ENCODE data around the gene MPPED1. TPM values are rescaled to one million over a fixed set of nuclear protein-coding genes. Genes with fewer than 3 reads are reported as not detected.

Gene MPPED1
- total RNA-seq, 1 experiment from 2014 or later: 0.28 TPM

- H3T11ph ChIP-seq (ENCODE audit: low read length): no peak overlapping the region
- H3K4me1 Mint-ChIP-seq: no peaks in the 10 kb centered on the region
- no peak overlapping the region for H2BK120ac ChIP-seq (ENCODE audit: low read depth, low read length, poor library complexity, severe bottlenecking)
- H3K9me3 ChIP-seq (ENCODE audit: control insufficient read depth, low read depth, low read length): no peaks in the 10 kb centered on the region
- H2AK5ac ChIP-seq (ENCODE audit: insufficient read length, low read length): no peak overlapping the region
- no peak overlapping the region for H3K9ac ChIP-seq (ENCODE audit: extremely low read depth, insufficient read length, low read length)
- H2BK12ac ChIP-seq (ENCODE audit: insufficient read length, low read depth, low read length): no peak overlapping the region
- H3K14ac ChIP-seq (ENCODE audit: insufficient read depth, low read length): no peak overlapping the region
- H3K27ac Mint-ChIP-seq: no peak overlapping the region
- H3K27me3 Mint-ChIP-seq (ENCODE audit: low read depth): peaks cover 11% of the 10 kb centered on the region
- H3K4me3 Mint-ChIP-seq: no peak overlapping the region
- no peak overlapping the region for H3K56ac ChIP-seq (ENCODE audit: insufficient read length, low read depth, low read length)
- no peak overlapping the region for H3K4ac ChIP-seq (ENCODE audit: low read depth, low read length)
- no peak for TF ChIP-seq CTCF (conservative IDR thresholded peaks at IDR 0.05)
- H3K79me2 ChIP-seq (ENCODE audit: insufficient read depth, low read length): no peaks in the 10 kb centered on the region
- no peak overlapping the region for H3K4me2 ChIP-seq (ENCODE audit: insufficient read depth, insufficient read length, low read length)
- H3K9me3 Mint-ChIP-seq: peaks cover 15 to 31% of the 10 kb centered on the region in 2 experiments
- peaks cover 2 to 16% (median 2%) of the 10 kb centered on the region in 3 experiments; a peak in 2 of 7 replicates for H3K36me3 Mint-ChIP-seq (ENCODE audit: insufficient read depth in 1 of 3, low read depth in 3 of 3)
- WGBS (ENCODE audit: extremely low coverage, insufficient read length, low lambda C conversion rate): 100% methylated on average over 1 of the region's 1 CpG
- no peaks in the 10 kb centered on the region for H4K20me1 ChIP-seq (ENCODE audit: control insufficient read depth, insufficient read depth, insufficient read length)
- no peak overlapping the region for H4K91ac ChIP-seq (ENCODE audit: insufficient read length, low read depth, low read length)
- H2AFZ ChIP-seq (ENCODE audit: low read length): no peak overlapping the region
- H2BK20ac ChIP-seq (ENCODE audit: low read depth, low read length, poor library complexity, severe bottlenecking): no peak overlapping the region
- H3K27ac ChIP-seq (ENCODE audit: insufficient read length, low read depth, low read length): no peak overlapping the region
- H4K5ac ChIP-seq (ENCODE audit: insufficient read length, low read depth, low read length): no peak overlapping the region
- no peaks in the 10 kb centered on the region for H3K23me2 ChIP-seq (ENCODE audit: insufficient read length, low read depth, low read length, poor library complexity, severe bottlenecking)
- no peak overlapping the region for H2BK5ac ChIP-seq (ENCODE audit: insufficient read length, low read length)
- no peak for DNase-seq
- no peak overlapping the region for H3K23ac ChIP-seq (ENCODE audit: insufficient read length, low read depth, low read length)
- H3K4me1 ChIP-seq (ENCODE audit: insufficient read depth, low read length): no peaks in the 10 kb centered on the region
- no peaks in the 10 kb centered on the region for H3K79me1 ChIP-seq (ENCODE audit: insufficient read depth, low read depth, low read length, poor library complexity, severe bottlenecking)
- H3K27me3 ChIP-seq (ENCODE audit: insufficient read depth, low read length): no peaks in the 10 kb centered on the region
- H2BK15ac ChIP-seq (ENCODE audit: low read depth, low read length): no peak overlapping the region
- H3K18ac ChIP-seq (ENCODE audit: insufficient read length, low read depth, low read length): no peak overlapping the region
- no peak overlapping the region for H4K8ac ChIP-seq (replicated peaks; ENCODE audit: insufficient read length, low read depth, low read length)
These were observed 87.0 kb downstream of the MPPED1 start for GRCh38 chr22:43498856-43499253.

All from H9 (cell line).